ENCODE data around the gene GFRA1.

DNA sequence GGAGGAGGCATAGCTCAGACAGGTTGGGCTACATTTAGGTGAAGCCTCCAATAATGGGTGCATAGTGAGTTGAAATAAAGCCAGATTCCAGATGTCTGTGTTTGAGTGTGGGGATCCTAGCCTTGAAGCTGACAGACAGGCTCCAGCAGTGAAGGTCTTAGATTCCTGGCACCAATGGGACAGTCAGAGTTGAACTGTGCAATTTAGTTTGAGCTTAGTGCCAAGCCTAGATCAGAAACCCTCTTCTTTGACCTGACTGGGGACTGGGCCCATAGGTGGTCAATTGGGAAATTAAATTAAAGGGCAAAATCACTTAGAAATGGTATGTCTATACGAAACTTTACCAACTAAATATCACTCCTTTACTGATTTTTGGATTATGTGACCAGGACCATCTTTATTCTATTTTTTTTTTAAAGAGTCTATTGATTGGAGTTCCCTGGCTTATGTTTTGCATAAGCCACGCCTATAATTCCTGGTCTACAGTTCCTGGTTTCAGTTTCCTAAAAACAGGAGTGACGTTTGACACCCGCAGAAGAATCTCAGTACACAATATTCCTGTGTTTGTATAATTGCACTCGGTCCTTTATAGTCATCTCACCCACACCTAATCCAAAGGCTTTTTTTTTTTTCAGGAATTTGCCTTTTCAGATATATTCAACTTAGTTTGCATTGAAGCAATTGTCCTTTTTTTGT, 201.4 kb downstream of the GFRA1 start:
- TF ChIP-seq, protein P1, sequence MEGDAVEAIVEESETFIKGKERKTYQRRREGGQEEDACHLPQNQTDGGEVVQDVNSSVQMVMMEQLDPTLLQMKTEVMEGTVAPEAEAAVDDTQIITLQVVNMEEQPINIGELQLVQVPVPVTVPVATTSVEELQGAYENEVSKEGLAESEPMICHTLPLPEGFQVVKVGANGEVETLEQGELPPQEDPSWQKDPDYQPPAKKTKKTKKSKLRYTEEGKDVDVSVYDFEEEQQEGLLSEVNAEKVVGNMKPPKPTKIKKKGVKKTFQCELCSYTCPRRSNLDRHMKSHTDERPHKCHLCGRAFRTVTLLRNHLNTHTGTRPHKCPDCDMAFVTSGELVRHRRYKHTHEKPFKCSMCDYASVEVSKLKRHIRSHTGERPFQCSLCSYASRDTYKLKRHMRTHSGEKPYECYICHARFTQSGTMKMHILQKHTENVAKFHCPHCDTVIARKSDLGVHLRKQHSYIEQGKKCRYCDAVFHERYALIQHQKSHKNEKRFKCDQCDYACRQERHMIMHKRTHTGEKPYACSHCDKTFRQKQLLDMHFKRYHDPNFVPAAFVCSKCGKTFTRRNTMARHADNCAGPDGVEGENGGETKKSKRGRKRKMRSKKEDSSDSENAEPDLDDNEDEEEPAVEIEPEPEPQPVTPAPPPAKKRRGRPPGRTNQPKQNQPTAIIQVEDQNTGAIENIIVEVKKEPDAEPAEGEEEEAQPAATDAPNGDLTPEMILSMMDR (IDR thresholded peaks at IDR 0.05; ENCODE audit: extremely low read depth in 1 of 2, insufficient read depth in 1 of 2, low read depth in 1 of 2, low read length in 2 of 2): no peak
- TF ChIP-seq MAX (IDR thresholded peaks at IDR 0.05; ENCODE audit: insufficient read depth, insufficient read length) (no peak), POLR2AphosphoS5 (IDR thresholded peaks at IDR 0.05; ENCODE audit: insufficient read depth, low read depth, low read length) (no peak), EZH2 (IDR thresholded peaks at IDR 0.05; ENCODE audit: borderline replicate concordance, low read depth, low read length, severe bottlenecking) (no peak), POLR2A (IDR thresholded peaks at IDR 0.05; ENCODE audit: low read depth, low read length) (no peak)
